Amniotic epithelial cell (primary cell): Measurements from ENCODE around the gene CALM3.
A peak's percentile ranks its signal among the peaks of the same experiment; 100 is the strongest.

Experiments used
- DNase-seq: peaks from one replicate; pipeline ENCODE4 v3.0.0-alpha.2; 2010; ENCODE audit warnings: low read depth

Gene CALM3

GRCh38 chr19:46637224-46637623 is 36.1 kb downstream of the CALM3 start:
- no peak for DNase-seq

- peak; percentile 59 for DNase-seq
These were observed 38.4 kb downstream of the CALM3 start for GRCh38 chr19:46639358-46640182.

GRCh38 chr19:46640656-46641055 is 39.5 kb downstream of the CALM3 start:
- DNase-seq: no peak

- DNase-seq: no peak
These were observed 43.6 kb downstream of the CALM3 start for GRCh38 chr19:46644720-46645119.

GRCh38 chr19:46646402-46646801 is 45.3 kb downstream of the CALM3 start:
- DNase-seq: no peak

GRCh38 chr19:46648060-46648960 is 47.2 kb downstream of the CALM3 start:
- DNase-seq: no peak

- DNase-seq: no peak
These were observed 48.1 kb downstream of the CALM3 start for GRCh38 chr19:46648961-46649960.

GRCh38 chr19:46650445-46650844 is 49.3 kb downstream of the CALM3 start:
- no peak for DNase-seq

GRCh38 chr19:46654621-46655152 is 53.6 kb downstream of the CALM3 start:
- no peak for DNase-seq

GRCh38 chr19:46656541-46656940 is 55.4 kb downstream of the CALM3 start:
- no peak for DNase-seq

- no peak for DNase-seq
These were observed 58.2 kb downstream of the CALM3 start for GRCh38 chr19:46659151-46660007.

- no peak for DNase-seq
These were observed 58.9 kb downstream of the CALM3 start for GRCh38 chr19:46660008-46660517.
